Gastrocnemius medialis (tissue), 4 donors: Measurements from ENCODE around the gene SUFU. TPM values are rescaled to one million over a fixed set of nuclear protein-coding genes. Genes with fewer than 3 reads are reported as not detected.

ENCODE experiments used
- ATAC-seq, 2 donors: fragments of 150-250 bp; one replicate each; pipeline ENCODE4 v1.9.1; 2016
- DNase-seq, 2 donors: peaks; one replicate each; pipeline ENCODE4 v3.0.0-alpha.2; 2019
- H3K27ac ChIP-seq, 4 donors: fragments of 200-600 bp; sonication (generic); 1 replicate in 1 of 4; 2 replicates in 3 of 4; pipeline ENCODE4 v1.5.1; 2016 to 2018; ENCODE audit warnings: mild to moderate bottlenecking in 2 of 4, moderate library complexity in 1 of 4
- H3K27me3 ChIP-seq, 3 donors: fragments of 200-600 bp; sonication (generic) in 2 of 3; 1 replicate in 1 of 3; 2 replicates in 2 of 3; pipeline versions ENCODE4 v1.5.1 to v1.6.0; 2016 to 2019; ENCODE audit warnings: mild to moderate bottlenecking in 1 of 3, moderate library complexity in 1 of 3
- H3K36me3 ChIP-seq, 2 donors: fragments of 200-600 bp; sonication (generic) in 1 of 2; one replicate each; pipeline ENCODE4 v1.5.1; 2017 to 2018
- H3K4me1 ChIP-seq, 2 donors: fragments of 200-600 bp; sonication (generic) in 1 of 2; one replicate each; pipeline ENCODE4 v1.5.1; 2016 to 2017; ENCODE audit warnings: mild to moderate bottlenecking in 2 of 2
- H3K4me3 ChIP-seq, 4 donors: fragments of 200-600 bp; sonication (generic) in 3 of 4; 1 replicate in 1 of 4; 2 replicates in 3 of 4; pipeline ENCODE4 v1.5.1; 2016 to 2019; ENCODE audit warnings: mild to moderate bottlenecking in 2 of 4
- H3K9me3 ChIP-seq, 3 donors: fragments of 200-600 bp; sonication (generic) in 2 of 3; 1 replicate in 1 of 3; 2 replicates in 2 of 3; pipeline ENCODE4 v1.5.1; 2016 to 2019
- POLR2A ChIP-seq, 2 donors: fragments of 450-650 bp; IDR thresholded peaks; one replicate each; pipeline ENCODE4 v1.6.1; 2017; ENCODE audit warnings: antibody characterized with exemption in 2 of 2, mild to moderate bottlenecking in 2 of 2, moderate library complexity in 2 of 2
- in situ Hi-C, 4 donors: fragments of 200-750 bp; cut with MboI; loops; one replicate each; pipeline versions ENCODE4 v1.15.0 to v1.8.0; 2017; ENCODE audit warnings: low sequenced_read_pairs in 4 of 4
- intact Hi-C: fragments of 100-400 bp; cut with DNase I; formaldehyde crosslinking; loops from one replicate; pipeline ENCODE4 v1.15.1; 2023; ENCODE audit warnings: low total_unique reads
- total RNA-seq, 4 donors: library from RNA; depleted of rRNA; stranded (reverse); fragments of >200 nt; gene quantifications; one replicate each; pipeline versions ENCODE4 v1.1.0 to v1.2.3, GENCODE V29; 2016
- TF ChIP-seq, protein P1 (sequence below), 5 experiments: fragments of 450-650 bp in 3 of 5; fragments of 200-600 bp in 2 of 5; sonication (generic) in 2 of 5; IDR thresholded peaks in 4 of 5; conservative IDR thresholded peaks in 1 of 5; 1 replicate in 4 of 5; 2 replicates in 1 of 5; pipeline ENCODE4 v1.5.1; 2016 to 2019; ENCODE audit warnings: antibody characterized with exemption in 5 of 5, mild to moderate bottlenecking in 3 of 5, moderate library complexity in 3 of 5

The SUFU gene
- total RNA-seq, 4 donors from 2014 or later, result 7.3 to 11.8 (median 7.9) TPM

DNA sequence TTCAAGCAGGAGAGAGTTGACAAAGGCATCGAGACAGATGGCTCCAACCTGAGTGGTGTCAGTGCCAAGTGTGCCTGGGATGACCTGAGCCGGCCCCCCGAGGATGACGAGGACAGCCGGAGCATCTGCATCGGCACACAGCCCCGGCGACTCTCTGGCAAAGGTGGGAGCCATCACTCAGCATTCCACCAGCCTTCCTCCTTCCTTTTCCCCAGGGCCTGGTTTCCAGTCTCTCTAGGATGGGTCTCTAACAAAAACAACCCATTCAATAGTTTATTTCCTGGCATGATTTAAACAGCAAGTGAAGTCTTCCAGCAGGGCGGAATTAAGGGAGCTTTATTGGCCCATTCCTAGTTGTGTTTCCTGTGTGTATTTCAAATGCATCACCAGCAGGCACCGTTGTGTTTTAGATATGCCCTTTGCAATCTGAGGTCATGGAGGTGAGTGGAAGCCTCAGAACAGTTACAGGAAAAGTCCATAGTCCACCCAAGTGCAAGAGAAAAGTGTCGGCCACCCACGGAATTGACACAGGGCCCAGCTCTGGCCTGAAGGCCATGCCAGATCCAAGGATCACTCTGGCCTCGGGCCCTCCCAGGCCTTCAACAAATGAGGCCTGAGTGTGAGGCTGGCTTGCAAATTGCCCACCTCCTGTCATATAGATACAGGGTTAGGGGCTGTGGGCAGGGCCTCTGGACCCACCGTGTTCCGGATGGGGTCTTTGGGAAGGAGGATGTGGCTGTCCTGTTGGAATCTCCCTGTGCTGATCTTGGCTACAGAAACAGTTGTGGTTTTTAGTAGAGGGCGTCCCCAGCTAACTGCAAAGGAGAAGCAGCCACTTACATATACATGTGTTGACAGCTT, 93.6 kb downstream of the SUFU start:
- H3K27me3 ChIP-seq, result no peaks in the 10 kb centered on the region
- peak overlapping the region; percentile 29 to 79 (median 60) for H3K27ac ChIP-seq
- no peak overlapping the region for H3K4me3 ChIP-seq
- H3K4me1 ChIP-seq, result peaks cover 54 to 64% of the 10 kb centered on the region in 2 donors
- ATAC-seq (peak in 1 of 2 donors; percentile 10), DNase-seq (no peak)
- intact Hi-C loops (loop anchor here (5.0 kb wide), 1 partner anchor 95 kb away; the partner anchor contains the start of genes ACTR1A and SUFU), in situ Hi-C loops (loop anchor here in 1 of 4 donors (10.0 to 25.0 kb wide), 2 partner anchors 83 to 210 kb away; partner anchors contain the start of gene NFKB2)
- TF ChIP-seq, protein P1, sequence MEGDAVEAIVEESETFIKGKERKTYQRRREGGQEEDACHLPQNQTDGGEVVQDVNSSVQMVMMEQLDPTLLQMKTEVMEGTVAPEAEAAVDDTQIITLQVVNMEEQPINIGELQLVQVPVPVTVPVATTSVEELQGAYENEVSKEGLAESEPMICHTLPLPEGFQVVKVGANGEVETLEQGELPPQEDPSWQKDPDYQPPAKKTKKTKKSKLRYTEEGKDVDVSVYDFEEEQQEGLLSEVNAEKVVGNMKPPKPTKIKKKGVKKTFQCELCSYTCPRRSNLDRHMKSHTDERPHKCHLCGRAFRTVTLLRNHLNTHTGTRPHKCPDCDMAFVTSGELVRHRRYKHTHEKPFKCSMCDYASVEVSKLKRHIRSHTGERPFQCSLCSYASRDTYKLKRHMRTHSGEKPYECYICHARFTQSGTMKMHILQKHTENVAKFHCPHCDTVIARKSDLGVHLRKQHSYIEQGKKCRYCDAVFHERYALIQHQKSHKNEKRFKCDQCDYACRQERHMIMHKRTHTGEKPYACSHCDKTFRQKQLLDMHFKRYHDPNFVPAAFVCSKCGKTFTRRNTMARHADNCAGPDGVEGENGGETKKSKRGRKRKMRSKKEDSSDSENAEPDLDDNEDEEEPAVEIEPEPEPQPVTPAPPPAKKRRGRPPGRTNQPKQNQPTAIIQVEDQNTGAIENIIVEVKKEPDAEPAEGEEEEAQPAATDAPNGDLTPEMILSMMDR (IDR thresholded peaks at IDR 0.05 in 4 of 5, conservative IDR thresholded peaks at IDR 0.05 in 1 of 5), result no peak
- no peak for TF ChIP-seq POLR2A (IDR thresholded peaks at IDR 0.05)
- peaks cover 0 to 10% of the 10 kb centered on the region in 2 donors for H3K36me3 ChIP-seq
- no peaks in the 10 kb centered on the region for H3K9me3 ChIP-seq

DNA sequence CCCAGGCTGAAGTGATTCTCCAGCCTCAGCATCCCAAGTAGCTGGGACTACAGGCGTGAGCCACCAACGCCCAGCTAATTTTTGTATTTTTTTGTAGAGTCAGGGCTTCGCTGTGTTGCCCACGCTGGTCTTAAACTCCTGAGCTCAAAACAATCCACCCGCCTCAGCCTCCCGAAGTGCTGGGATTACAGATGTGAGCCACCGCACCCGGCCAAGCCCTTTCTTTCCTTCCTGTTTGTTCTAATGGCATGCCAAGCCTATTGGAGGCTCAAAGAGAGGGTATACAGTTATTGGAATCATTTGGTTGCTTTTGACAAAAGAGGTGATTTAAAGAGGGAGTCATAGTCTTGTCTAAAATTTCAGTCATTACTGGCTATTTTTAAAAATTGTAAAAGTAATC, 94.5 kb downstream of the SUFU start:
- in situ Hi-C loops, result loop anchor here in 1 of 4 donors (10.0 to 25.0 kb wide), 2 partner anchors 83 to 211 kb away; partner anchors contain the start of gene NFKB2
- Histone ChIP-seq H3K4me3 (no peak overlapping the region), H3K9me3 (no peaks in the 10 kb centered on the region), H3K36me3 (peaks cover 0 to 10% of the 10 kb centered on the region in 2 donors), H3K27ac (peak overlapping the region in 3 of 4 donors; percentile 79 to 87 (median 82)), H3K27me3 (no peaks in the 10 kb centered on the region), H3K4me1 (peaks cover 62 to 73% of the 10 kb centered on the region in 2 donors)
- intact Hi-C loops, result loop anchor here (5.0 kb wide), 1 partner anchor 96 kb away; the partner anchor contains the start of genes ACTR1A and SUFU
- DNase-seq, result no peak
- TF ChIP-seq, protein P1 (IDR thresholded peaks at IDR 0.05 in 4 of 5, conservative IDR thresholded peaks at IDR 0.05 in 1 of 5), result no peak
- TF ChIP-seq POLR2A (IDR thresholded peaks at IDR 0.05), result no peak
- no peak for ATAC-seq

DNA sequence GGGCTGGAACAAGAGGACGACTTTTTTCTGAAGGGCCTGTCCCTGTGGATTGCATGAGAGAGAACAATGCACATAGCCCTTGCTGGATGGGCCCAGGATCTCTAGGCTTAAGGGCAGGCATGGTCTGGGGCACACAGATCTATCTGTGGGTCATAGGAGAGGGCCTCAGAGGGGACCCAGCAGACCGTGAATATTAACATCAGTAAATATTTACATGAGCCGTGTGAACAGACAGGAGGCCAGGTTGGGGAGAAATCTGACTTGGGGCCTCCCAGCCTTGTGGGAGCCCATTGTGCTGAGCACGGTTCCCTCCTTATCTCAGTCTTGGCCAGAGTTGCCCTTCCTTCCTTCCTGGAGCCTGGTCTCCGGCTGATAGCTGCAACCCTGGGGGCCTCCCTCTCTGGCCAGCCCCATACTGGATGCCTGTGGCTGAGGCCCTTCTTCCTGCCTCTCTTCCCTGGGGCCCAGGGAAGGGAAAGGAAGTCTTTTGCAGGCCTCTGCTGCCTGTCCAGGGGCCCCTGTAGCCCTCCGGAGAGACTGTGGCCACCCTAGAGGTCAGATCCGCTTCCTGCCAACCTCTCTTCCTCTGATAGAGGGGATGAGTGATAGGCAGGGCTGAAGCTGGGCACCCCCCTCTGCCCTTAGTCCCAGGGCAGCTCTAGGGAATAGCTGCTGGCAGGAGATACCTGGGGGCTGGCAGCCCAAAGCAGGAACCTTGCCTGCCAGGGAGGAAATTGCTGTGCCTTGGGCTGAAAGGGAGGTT, 96.0 kb downstream of the SUFU start:
- H3K9me3 ChIP-seq, result no peaks in the 10 kb centered on the region
- H3K27me3 ChIP-seq, result no peaks in the 10 kb centered on the region
- H3K4me3 ChIP-seq, result no peak overlapping the region
- H3K4me1 ChIP-seq, result peaks cover 76 to 88% of the 10 kb centered on the region in 2 donors
- no peak for TF ChIP-seq POLR2A (IDR thresholded peaks at IDR 0.05)
- TF ChIP-seq, protein P1 (IDR thresholded peaks at IDR 0.05 in 4 of 5, conservative IDR thresholded peaks at IDR 0.05 in 1 of 5), result no peak
- ATAC-seq (no peak), DNase-seq (no peak)
- in situ Hi-C loops, result loop anchor here in 1 of 4 donors (10.0 to 25.0 kb wide), 2 partner anchors 85 to 212 kb away; partner anchors contain the start of gene NFKB2
- peaks cover 0 to under 1% of the 10 kb centered on the region in 2 donors for H3K36me3 ChIP-seq
- H3K27ac ChIP-seq, result peak overlapping the region; percentile 76 to 87 (median 80)
- intact Hi-C loops, result loop anchor here (5.0 kb wide), 1 partner anchor 97 kb away; the partner anchor contains the start of genes ACTR1A and SUFU

DNA sequence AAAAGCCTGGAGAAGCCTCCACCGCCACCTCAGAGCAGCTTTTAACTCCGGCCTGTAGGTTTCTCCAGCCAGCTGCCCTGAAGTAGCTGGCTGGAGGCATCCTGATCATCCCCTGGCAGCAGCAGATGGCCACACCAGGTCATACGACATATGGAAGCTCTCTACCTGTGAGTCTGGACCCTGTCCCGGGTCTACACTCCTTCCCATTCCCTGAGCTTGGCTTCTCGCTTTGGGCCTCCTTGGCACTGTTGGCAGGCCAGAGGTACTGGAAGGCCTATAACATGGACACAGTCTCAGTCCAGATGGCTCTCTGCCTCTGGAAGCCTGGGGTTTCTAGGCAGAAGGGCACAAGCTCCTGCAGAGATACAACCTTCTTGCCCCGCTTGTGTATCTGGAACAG, 97.0 kb downstream of the SUFU start:
- peak in 1 of 2 donors; percentile 7 for ATAC-seq
- in situ Hi-C loops (no loop called here), intact Hi-C loops (no loop called here)
- no peaks in the 10 kb centered on the region for H3K36me3 ChIP-seq
- H3K4me1 ChIP-seq, result peaks cover 85 to 97% of the 10 kb centered on the region in 2 donors
- H3K9me3 ChIP-seq, result no peaks in the 10 kb centered on the region
- peak overlapping the region; percentile 76 to 87 (median 80) for H3K27ac ChIP-seq
- H3K27me3 ChIP-seq, result no peaks in the 10 kb centered on the region
- DNase-seq, result peak in 1 of 2 donors; percentile 45
- TF ChIP-seq, protein P1 (IDR thresholded peaks at IDR 0.05 in 4 of 5, conservative IDR thresholded peaks at IDR 0.05 in 1 of 5), result no peak
- TF ChIP-seq POLR2A (IDR thresholded peaks at IDR 0.05), result no peak
- no peak overlapping the region for H3K4me3 ChIP-seq
